ENCODE data around the gene OSBP2.

DNA sequence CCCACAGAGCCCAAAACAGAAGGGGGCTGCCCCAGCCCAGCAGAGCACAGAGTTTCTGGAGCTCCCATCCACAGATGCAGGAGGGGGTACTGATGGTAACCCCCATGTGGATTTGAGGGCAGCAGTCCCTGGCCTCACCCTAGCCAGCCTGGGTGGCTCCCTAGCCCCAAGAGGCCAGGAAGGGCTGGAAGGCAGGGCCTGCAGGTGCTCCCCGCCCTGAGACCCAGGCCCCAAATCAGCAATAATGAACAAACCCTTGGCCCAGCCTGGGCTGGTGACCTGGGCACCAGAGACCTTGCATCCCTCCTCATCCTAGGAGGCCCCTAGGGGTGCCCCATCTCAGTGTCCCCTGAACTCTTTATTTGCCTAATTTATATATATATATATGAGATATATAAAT lies 212.3 kb downstream of the OSBP2 start:
- TF ChIP-seq EP300 (IDR thresholded peaks at IDR 0.05; ENCODE audit: low read depth in 2 of 2, low read length in 2 of 2) (no peak), EP300 (CRISPR knock-in tag; IDR thresholded peaks at IDR 0.05; ENCODE audit: borderline replicate concordance) (no peak), POLR2AphosphoS5 (IDR thresholded peaks at IDR 0.05; ENCODE audit: low read depth, low read length) (no peak), ZNF724P (CRISPR knock-in tag; IDR thresholded peaks at IDR 0.05; ENCODE audit: borderline replicate concordance) (no peak)
- TF ChIP-seq, protein P1, sequence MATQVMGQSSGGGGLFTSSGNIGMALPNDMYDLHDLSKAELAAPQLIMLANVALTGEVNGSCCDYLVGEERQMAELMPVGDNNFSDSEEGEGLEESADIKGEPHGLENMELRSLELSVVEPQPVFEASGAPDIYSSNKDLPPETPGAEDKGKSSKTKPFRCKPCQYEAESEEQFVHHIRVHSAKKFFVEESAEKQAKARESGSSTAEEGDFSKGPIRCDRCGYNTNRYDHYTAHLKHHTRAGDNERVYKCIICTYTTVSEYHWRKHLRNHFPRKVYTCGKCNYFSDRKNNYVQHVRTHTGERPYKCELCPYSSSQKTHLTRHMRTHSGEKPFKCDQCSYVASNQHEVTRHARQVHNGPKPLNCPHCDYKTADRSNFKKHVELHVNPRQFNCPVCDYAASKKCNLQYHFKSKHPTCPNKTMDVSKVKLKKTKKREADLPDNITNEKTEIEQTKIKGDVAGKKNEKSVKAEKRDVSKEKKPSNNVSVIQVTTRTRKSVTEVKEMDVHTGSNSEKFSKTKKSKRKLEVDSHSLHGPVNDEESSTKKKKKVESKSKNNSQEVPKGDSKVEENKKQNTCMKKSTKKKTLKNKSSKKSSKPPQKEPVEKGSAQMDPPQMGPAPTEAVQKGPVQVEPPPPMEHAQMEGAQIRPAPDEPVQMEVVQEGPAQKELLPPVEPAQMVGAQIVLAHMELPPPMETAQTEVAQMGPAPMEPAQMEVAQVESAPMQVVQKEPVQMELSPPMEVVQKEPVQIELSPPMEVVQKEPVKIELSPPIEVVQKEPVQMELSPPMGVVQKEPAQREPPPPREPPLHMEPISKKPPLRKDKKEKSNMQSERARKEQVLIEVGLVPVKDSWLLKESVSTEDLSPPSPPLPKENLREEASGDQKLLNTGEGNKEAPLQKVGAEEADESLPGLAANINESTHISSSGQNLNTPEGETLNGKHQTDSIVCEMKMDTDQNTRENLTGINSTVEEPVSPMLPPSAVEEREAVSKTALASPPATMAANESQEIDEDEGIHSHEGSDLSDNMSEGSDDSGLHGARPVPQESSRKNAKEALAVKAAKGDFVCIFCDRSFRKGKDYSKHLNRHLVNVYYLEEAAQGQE (IDR thresholded peaks at IDR 0.05; ENCODE audit: borderline replicate concordance in 1 of 2, low read depth in 1 of 2, low read length in 2 of 2) = no peak
- TF ChIP-seq, protein P2, sequence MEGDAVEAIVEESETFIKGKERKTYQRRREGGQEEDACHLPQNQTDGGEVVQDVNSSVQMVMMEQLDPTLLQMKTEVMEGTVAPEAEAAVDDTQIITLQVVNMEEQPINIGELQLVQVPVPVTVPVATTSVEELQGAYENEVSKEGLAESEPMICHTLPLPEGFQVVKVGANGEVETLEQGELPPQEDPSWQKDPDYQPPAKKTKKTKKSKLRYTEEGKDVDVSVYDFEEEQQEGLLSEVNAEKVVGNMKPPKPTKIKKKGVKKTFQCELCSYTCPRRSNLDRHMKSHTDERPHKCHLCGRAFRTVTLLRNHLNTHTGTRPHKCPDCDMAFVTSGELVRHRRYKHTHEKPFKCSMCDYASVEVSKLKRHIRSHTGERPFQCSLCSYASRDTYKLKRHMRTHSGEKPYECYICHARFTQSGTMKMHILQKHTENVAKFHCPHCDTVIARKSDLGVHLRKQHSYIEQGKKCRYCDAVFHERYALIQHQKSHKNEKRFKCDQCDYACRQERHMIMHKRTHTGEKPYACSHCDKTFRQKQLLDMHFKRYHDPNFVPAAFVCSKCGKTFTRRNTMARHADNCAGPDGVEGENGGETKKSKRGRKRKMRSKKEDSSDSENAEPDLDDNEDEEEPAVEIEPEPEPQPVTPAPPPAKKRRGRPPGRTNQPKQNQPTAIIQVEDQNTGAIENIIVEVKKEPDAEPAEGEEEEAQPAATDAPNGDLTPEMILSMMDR (CRISPR knock-in tag; IDR thresholded peaks at IDR 0.05) = no peak
